Activated T-helper 1 cell treated with Interleukin-2 at 50 U/mL for 16 hours (primary cell): ENCODE measurements around the gene PTPRM.

Experiments
- DNase-seq: peaks from one replicate; pipeline ENCODE4 v3.0.0-alpha.2; 2020; ENCODE audit warnings: low read depth

The PTPRM gene

DNA sequence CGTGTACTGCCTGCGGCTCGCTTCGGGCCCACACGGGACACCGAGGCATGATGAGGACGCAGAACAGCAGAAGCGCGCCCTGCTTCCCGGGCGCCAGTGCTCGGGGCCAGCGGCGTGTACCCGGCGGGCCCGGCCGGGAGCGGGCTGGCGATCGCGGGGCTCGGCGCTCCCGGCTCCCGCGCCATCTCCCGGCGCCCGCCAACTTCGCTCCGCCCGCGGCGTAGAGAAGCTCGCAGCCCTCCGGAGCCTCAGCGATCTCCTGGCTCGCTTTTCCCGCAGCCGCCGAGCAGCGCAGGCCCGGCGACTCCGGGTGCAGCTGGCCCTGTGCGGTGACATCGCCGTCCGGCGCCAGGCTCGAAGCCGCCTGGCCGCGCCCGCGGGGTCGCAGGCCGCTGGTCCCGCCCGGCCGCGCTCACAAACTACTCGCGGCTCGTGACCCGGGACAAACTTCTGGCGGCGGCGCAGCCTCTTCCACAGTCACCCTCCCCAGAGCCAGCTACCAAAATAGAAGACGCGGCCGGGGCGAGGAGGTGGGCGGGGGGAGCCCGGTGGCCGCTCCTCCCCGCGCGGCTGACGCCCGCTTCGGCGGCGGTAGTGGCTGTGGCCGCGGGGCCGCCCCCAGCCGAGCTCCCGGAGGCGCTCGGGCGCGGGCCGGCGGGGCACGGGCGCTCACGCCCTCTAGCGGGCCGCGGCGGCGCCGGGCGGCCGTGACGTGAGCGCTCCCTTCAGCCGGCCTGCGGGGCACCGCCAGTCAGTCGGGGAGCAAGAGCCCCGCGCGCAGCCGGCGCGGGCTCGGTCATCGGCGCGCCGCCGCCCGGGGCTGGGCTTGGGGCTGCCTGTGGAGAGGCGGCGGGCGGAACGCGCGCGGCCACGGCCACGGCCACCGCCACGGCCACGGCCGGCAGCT, at the start of gene PTPRM:
Gene PTPRM, plus strand, starts transcription at position 750 of the 907 bp plus-strand sequence. CDS start 503 bp downstream, outside the sequence.
- no peak for DNase-seq

DNA sequence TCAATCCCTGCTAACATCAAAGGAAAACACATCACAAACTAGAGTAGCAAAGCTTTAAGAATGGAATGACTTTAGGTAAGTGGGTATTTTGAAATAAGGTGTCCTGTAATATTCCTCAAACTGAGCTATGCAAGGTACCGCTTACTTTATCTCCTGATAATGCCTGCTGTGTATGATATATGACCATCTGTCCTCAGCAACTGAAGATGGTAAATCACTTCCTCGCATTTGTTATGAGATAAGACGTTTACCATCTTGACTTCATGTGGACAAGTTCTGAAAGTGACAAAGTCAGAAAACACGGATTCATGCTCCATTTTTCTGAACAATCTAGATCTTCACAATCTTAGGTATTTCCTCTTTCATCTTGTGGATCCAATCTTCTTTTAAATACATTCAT, 49.3 kb upstream of the PTPRM start:
- no peak for DNase-seq

DNA sequence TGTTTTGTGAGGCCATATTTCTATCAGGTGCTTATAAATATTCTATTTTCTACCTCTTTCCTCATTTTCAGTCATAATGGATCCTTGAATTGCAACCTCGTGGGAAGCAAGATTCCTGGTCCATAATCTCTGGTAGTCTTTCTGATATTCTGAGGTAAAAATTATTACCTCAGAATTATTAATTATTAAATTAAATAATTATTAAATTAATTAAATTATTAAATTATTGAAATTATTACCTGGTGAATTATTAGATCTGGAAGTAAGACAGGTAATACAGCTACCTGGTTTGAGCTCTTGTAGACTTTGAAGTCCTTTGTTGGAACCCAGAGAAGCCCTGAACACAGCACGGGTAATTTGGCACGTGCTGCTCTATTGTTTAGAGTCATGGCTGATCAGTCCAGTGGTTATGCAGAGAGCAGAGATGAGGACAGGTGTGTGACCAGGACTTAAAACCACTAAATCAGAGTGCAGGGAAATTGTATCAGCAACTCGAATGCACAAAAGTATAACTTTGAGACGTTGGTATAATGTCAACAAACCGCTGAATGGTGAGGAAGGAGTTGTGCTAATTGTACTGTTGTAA, 46.8 kb upstream of the PTPRM start:
- no peak for DNase-seq

DNA sequence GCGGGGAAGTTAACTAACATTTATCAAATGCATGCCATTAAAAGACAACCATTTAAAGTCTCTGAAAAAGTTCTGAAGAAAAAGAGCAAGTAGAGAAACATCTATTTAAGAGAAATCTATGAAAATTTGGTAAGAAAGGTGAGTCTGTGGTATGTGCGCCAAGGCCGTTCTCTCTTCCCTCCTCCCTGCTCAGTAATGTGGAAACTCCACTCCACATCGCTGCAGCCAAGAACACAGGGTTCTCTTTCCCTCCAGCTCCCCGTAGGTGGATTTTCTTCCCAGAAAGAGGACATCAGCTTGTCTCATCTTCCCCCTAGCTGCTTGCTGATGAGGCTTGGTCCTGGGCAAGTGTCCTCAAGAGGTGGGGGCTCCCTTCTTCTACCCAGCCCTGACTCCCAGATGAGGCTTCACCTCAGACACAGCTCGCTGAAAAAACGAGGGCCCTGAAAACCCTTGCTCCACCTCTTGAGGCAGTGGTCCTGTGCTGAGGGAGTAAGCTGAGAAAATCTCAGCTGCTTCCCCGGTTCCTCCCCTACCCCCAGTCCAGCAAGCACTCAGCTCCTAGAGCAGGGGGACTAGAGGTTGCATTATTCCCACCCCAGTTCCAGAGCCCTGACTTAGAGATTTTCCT, 45.8 kb upstream of the PTPRM start:
- DNase-seq: no peak

DNA sequence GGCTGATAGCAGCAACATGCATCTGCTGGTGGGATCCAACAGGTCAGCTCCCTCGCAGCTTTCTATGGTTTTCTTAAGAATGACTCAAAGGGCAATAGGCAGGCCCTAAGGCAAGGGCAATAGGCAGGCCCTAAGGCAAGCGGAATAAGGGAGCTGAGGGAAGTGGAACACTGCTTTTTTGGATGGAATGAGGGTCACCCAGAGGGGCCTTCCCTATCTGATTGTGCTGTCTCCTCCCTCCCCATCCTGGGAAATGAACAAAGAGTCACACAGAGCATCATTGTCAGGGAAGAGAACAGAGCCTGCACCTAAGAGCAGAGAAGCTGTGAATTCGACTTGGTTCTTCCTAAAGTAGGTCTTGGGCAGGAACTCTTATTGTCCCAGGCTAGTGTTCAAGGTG, 43.3 kb upstream of the PTPRM start:
- no peak for DNase-seq

DNA sequence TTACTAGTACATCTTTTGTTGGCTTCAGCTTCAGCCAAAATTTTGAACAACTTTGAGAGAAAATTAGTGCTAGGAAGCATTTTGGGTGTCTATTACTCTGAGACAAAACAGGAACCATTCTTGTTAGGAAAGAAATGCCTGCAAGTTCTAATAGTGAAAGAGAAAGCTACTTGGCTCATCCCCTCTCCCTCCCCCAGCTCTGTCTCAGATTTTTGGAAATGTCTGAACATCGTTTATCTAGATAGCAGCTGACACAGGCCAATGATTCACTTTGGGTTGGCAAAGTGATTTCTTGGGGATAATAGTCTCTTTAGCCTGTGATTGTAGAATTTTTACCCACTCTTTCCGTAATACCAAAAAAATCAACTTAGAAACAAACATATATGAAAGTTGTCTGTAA, 42.3 kb upstream of the PTPRM start:
- DNase-seq: no peak

DNA sequence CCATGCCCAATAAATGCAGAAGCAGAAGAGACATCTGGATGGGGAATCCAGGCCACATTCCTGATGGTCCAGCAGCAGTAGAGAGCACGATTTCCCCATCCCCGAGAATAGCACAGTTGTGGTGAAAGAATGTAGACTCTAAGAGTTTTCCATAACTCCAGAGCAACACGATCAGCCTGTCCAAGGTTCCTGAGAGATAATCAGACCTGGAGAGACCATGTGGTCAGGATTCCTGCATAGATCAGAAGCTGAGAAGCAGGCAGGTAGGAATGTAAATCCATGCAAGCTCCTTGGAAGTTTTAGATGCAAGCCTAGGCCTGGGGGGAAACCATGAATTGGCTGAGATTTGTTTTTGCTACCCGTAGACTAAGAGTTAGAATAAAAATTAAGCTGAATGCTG, 34.2 kb upstream of the PTPRM start:
- no peak for DNase-seq

DNA sequence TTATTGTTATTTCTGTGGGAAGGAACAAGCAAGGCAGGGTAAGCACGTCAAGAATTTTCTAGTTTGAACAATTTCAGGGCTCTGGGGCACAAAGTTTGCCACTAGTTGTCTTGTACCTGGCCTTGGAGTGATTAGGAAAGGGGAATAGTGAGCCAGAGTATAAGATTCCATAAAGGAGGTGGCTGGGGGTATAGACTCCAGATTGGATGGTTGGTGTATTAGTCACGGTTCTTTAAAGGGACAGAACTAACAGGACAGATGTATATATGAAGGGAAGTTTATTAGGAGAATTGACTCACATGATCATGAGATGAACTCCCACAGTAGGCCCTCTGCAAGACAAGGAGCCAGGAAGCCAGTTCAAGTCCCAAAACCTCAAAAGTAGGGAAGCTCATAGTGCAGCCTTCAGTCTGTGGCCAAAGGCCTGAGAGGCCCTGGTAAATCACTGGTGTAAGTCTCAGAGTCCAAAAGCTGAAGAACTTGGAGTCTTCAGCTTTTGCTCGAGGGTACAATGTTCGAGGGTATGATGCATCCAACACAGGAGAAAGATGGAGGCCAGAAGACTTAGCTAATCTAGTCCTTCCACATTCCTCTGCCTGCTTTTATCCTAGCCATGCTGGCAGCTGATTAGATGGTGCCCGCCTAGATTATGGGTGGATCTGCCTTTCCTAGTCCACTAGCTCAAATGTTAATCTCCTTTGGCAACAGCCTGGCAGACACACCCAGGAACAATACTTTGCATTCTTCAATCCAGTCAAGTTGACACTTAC, 31.5 kb upstream of the PTPRM start:
- no peak for DNase-seq

DNA sequence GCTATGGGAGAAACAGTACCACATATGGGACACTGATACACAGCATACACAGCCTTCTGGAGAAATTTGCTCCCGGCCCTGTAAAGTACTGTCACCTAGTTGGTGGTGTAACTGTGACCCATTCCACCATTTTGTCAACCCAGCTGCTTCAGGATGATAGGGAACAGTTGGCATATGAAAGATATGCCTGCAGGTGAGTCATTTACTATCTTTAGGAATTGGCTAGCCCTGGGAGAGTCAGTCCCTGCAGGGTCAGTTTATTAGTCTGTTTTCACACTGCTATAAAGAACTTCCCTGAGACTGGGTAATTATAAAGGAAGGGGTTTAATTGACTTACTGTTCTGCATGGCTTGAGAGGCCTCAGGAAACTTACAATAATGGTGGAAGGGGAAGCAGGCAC, 30.0 kb upstream of the PTPRM start:
- DNase-seq: no peak

DNA sequence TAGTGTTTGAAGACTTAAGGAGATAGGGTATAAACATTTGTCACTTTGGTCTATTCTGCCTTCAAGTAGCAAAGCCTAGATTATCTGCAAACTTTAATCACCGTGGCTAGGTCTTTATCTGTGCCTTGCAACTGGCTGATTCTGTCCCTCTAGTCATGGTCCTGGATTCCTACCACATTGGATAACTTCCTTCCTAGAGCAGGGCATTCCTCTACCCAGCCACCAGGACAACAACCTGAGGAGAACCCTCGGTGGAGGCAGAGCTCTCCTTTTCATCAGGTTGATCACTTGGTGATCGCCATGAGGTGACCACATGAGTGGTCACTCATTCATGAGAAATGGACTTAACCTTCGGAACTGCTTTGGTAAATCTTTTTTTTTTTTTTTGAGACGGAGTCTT, 25.3 kb upstream of the PTPRM start:
- no peak for DNase-seq

DNA sequence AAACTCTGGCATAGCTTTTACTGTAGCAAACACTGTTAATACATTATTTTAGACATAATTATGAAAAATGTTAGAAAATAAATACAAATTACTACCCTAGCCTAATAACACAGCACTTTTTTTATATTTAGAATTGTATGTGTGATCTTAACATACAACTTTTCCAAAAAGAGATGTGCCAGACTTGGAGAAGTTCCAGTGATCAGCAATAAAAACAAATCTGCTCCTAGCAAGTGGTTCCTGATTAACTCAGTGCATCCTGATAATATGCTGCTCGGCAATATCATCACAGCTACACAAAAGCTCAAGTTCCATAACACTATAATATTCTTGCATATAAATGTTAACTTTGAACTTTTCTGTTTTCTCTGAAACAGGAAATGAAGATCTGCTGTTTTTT, 22.4 kb upstream of the PTPRM start:
- DNase-seq: no peak

DNA sequence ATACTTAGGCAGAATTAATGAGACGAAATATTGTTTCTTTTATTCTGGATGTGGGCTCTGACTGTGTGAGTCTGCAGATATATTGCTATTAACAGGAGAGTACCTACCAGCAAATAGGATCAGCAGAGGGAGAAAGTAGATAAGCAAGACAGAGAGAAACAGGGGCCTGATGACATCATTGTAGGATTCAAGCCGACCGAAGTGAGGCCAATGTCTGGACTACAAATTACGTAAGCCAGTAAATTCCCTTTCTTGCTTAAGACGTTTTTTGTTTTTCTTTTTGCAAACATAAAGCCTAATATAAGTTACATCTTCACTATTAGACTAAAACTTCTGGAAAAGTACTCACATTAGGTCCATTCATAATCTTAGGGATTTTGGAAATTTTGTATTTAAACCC, 21.4 kb upstream of the PTPRM start:
- no peak for DNase-seq

DNA sequence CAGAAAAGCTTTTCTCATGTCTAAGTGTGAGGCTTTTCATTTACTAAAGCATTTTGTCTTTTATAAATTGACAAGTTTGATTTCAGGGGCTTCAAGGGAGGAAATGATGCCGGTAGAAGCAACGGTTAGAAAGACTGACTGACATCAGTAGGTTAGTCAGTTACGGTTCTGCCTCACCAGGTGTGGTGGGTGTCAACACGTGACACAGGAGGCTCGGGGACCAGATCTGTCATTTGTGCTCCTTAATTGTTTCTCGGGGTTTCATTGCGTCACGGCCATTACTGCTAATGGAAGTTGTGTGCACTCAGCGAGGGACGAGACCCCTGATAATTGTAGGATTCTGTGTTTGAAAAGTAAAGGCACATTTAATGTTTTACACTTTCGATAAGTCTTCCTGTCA, 18.9 kb upstream of the PTPRM start:
- no peak for DNase-seq

DNA sequence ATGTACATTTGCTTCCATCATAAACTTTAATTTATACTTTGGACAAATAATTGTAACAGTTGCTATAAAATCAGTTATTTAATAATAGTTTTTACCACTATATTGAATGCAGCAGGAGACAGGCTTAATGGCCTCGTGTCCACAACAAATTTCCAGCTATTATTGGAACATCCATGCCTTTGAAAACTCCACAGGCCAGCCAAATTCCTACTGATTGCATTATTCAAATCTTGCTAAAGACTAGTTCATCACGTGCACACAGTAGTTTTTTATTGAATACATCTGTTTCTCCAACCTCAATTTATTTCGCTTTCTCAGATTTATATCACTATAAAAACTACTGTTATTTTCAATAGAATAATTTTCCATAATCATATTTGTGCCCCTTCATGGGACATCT, 18.4 kb upstream of the PTPRM start:
- no peak for DNase-seq

DNA sequence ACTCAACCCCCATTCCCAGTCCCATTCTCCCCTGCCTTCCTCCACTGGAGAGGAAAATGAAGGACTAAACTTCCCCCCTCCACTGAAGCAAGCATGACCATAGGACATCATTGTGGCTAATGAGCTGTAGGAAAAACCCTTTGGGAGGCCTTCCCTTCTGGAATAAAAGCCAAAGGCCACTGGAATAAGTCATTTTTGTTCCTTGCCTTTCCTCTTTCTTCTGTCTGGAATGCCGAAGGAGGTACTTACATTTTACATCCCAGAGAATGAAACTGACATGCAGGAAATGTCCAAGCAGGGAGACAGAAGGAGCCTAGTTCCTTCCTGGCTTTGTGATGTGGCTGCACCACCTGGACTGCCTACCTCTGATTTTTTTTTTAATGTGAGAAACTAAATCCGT, 9.1 kb upstream of the PTPRM start:
- no peak for DNase-seq

DNA sequence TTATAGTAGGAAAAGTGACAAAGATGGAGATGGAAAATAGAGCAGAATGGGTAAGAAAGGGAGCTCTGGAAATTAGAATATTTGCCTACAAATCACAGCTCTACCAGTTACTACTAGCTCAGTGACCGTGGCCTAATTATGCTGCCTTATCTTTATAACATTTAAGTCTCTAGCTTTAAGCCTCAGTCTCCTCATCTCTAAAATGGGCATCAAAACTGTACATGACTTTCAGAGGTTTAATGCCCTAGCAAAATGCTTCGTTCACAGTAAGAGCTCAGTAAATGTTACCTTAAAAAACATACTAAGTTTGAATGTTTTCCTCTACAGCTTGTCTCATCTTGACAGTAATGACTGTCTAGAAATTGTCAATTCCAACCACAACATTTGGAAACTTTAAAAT, 8.3 kb upstream of the PTPRM start:
- no peak for DNase-seq

DNA sequence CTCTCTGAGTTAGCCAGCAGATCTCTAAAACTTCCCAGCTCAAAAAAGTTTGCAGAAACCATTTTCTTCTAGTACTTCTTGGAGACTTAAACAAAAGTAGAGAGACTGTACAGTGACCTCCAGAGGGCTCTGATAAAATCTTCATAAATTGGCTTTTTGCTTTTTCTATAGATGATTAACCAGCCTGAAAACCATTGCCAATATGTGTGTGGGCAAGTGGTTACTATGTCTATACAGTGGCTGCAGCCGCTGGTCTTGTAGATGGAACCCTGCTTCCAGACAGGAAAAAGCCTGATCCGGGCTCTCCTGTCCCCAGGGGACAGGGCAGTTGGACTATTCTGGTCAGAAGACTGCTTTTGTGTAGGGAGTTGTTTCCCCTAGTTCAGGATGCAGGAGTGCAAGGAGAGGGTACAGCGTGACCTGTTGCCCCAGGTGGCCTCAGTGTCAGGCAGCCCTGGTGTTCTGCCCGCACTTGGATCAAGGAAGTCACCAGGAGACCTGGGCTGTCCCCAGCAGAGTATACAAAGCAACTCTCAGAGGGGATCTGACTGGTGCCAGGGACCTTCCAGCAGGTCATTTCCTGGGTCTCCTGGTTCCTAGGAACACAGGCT, 7.3 kb upstream of the PTPRM start:
- DNase-seq: no peak

DNA sequence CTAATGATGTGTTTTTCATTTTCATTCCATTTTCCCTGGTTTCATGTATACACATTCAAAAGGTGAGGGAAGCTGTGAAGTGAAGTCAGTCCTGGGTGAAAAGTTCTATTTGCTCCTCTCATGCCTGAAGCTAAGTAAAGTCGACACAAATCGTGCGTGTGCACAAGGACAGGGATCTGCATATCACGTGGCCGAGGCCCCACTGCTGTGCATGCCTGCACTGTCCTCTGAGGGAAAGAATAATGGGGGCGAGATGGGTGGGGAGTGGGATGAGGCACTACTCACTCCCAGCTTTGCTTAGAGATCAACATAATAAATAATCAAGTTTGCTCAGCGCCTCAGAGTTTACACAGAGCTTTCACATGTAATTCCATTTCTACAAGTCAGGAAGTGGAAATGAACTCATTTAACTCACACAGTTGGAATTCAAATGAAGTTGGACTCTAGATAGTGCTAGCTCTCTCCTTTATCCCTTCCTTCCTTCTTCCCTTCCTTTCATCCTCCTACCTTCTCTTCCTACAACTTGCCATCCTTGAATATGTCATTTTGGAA, 5.1 kb upstream of the PTPRM start:
- no peak for DNase-seq

DNA sequence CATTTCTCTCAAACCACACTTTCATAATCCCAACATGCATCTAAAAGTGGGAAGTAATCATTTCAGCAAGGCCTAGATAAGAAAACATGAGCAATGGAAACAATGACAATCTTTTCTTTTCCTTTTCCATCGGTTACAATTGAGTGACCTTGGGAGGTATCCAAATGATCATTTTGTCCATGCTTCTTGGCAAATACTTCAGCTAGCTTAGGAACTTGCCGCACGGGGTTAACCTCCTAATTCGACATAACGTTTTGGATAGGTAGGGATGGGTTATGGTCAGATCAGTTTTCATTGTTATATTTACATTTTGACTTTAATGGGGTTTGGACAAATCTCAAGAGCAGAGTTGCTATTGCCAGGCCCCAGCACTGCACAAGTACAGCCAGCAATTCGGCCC, 4.6 kb upstream of the PTPRM start:
- DNase-seq: no peak

DNA sequence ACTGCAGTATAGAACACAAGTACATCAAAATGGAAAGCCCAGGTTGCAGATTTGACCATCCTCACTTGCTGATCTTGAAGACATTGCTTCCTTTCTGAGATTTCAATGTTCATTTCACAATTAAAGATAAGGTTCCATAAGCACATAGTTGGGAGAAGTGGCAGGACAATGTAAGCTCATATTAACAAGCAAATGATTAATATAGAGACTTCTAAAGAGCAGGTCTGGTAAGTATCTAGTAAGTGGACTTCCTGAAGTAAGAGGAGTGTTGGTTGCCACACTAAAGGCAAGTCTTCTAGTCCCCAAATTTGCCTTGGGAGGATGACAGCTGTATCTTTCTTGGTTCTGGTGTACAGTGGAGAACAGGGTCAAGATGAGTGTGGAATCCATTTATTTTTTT, 1.4 kb upstream of the PTPRM start:
- DNase-seq: no peak

DNA sequence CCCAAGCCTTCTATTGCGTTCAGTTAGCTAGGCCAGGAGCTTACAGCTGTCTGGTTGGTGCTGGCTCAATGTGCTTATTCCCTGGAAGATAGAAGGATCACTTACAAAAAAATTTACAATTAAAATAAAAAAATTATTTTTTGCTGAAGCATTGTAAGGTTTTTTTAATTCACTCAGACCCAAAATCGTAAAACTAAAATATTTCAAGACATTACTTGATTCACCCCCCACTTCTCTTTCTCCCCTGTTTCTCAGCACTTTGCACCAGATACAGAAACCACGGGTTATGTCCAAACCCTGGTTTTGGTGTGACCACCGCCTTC, 911 bp upstream of the PTPRM start:
- no peak for DNase-seq
